Measurements from ENCODE around the gene JPT2.

The JPT2 gene

GRCh38 chr16:1653023-1653422 lies 25.1 kb upstream of the JPT2 start:
- no peak for DNase-seq (ENCODE audit: low spot score)

DNA sequence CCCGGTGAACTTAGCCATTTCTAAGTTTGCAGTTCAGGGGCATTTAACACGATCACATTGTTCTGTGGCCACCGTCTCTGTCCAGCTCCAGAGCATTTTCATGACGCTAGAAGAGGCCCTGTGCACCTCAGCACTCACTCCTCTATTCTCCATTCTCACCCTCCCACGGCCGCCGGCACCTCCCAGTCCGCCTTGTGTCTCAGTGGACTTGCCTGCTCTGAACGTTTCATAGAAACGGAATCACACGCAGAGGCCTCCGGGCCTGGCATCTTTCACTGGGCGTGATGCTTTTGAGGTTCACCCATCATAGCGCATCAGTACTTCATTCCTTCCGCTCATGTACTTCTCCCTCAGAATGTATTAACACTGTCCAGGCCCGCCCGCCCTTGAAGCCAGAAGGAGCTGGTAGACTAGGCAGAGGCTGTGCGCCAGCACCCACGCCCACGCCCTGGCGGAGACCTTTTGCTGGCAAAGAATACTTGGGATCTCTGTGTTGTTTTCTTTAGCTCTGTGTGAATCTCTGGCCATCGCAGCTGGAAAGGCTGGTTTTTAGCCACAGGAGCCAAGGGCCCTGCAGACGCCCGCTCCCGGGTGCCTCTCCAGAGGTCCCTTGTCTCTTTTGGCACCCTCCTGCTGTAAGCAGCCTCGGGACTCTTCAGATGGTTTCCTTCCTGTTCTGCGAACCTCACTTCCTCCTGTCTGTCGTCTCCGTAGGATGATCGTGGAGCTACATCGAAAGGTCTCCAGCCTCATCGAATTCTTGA lies 23.4 kb upstream of the JPT2 start:
- DNase-seq (ENCODE audit: low spot score): no peak

DNA sequence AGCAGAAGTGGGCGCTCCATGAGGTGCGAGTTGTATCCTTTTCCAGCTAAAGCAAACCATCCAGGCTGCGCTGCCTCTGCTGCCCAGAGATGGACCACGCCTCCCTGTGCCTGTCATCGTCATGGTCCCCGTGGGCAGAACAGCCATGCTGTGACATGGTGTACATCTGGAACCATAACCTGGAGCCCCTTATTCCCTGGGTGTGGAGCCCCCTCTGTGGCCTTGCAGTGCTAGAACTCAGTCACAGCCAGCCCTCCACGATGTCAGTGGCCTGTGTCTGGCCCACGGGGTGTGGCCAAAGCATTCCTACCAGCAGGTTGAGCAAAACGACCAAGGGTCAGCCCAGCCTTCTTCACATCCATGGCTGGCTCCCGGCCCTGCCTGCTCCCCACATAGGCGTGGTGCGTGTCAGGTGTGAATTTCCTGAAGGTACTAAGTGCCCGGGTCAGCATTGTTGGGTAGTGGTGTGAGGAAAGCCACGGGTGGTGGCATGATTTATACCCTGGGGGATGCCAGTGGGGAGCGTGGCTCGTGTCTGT lies 22.7 kb upstream of the JPT2 start:
- DNase-seq (ENCODE audit: low spot score): no peak

DNA sequence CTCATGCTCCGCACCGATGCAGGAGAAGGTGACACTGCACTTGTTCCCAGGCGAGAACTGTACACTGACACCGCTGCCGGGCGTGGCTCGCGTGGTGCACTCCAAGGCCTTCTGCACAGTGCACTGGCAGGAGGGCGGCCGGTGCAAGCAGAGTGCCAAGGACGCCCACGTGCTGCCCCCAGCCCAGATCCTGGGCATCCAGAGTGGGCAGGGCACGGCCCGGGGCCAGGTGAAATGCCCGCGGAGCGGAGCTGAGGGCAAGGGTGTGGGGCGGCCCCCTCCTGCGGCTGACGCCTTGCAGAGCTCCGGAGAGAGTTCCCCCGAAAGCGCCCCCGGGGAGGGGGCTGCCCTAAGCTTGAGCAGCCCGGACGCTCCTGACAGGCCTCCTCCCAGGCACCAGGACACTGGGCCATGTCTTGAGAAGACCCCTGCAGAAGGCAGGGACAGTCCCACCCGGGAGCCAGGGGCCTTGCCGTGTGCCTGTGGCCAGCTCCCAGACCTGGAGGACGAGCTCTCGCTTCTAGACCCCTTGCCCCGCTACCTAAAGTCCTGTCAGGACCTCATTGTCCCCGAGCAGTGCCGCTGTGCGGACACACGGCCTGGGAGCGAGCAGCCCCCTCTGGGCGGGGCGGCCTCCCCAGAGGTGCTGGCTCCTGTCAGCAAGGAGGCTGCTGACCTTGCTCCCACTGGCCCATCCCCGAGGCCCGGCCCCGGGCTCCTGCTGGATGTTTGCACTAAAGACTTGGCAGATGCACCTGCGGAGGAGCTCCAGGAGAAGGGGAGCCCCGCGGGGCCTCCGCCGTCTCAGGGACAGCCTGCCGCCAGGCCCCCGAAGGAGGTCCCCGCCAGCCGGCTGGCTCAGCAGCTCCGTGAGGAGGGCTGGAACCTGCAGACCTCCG lies 21.9 kb upstream of the JPT2 start:
- no peak for DNase-seq (ENCODE audit: low spot score)

DNA sequence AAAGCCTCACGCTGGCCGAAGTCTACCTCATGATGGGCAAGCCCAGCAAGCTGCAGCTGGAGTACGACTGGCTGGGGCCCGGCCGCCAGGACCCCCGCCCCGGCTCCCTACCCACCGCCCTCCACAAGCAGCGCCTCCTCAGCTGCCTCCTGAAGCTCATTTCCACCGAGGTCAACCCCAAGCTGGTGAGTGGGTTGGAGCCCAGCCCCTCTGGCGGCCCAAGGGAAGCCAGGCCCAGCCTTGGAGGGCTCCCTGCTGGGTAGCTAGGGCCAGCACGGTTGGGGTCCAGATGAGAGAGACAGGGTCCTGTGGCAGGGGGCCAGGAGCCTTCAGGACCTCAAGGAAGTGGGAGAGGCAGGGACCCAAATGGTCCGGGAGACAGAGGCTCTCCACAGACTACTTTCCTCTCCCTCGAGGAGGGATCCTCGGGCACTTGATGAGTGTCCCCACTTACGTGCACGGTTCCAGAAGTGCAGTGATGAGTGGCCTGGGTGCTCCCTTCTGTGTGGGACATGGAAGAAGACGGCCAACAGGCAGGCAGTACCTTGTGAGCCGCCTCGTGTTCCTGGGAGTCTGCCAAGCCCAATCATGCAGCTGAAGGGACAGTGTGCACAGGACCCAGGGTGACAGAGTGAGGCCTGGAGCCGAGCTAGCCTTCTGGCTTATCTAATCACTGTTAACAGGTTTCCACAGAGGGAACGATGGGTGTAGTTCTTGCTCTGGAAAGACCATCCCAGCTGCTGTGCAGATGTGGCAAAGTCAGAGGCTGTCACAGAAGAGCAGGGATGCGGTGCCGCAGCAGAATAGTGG lies 21.1 kb upstream of the JPT2 start:
- no peak for DNase-seq (ENCODE audit: low spot score)

- DNase-seq (ENCODE audit: low spot score): no peak
These were observed 20.2 kb upstream of the JPT2 start for GRCh38 chr16:1657841-1658240.

GRCh38 chr16:1659031-1659430 lies 19.0 kb upstream of the JPT2 start:
- DNase-seq (ENCODE audit: low spot score): no peak

DNA sequence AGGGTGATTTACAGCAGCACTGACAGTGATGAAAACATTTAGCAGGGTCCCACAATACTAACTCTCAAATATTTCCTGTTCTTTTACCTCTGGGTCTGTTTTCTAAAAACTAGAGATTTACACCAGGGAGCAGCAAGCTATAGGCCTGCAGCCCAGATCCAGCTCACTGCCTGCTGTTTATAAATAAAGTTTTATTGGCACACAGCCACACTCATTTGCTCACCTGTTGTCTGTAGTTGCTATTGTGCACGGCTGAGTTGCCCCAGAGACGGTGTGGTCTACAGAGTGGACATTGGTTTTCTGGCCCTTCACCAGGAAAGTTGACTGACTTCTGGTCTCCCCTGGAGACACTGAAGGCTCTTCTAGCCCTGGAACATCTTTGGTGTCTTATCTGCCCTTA lies 16.3 kb upstream of the JPT2 start:
- no peak for DNase-seq (ENCODE audit: low spot score)

DNA sequence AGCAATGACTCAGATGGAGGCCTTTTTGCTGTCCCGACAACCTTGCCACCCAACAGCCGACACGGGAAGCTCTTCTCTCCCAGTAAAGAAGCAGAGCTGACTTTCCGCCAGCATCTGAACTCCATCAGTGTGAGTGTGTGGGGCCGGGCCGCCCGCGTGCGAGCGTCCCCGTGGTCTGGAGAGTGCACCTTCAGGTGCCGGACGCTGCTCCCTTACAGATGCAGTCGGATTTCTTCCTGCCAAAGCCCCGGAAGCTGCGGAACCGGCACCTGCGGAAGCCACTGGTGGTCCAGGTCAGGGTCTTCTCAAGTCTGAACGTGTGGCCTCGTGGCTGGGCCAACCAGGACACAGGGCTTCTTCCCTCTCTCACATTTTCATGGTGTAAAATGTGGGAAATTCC lies 15.5 kb upstream of the JPT2 start:
- no peak for DNase-seq (ENCODE audit: low spot score)

DNA sequence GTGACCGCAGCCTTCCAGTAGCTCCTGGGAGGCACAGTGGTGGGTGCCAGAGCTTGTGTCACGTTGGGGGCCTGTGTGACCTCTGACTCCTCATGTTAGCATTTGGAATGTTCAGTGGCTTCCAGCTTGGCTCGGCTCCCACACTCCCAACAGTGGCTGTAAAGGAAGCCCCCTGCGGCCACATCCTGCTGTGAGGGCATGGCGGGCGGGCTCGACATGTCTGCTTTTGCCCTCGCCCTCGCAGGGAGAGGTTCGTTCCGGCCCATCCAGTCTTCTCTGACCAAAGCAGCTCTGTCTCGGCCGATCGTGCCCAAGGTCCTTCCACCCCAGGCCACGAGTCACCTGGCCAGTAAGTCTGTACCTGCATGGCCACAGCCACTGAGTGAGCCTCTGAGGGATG lies 12.2 kb upstream of the JPT2 start:
- DNase-seq (ENCODE audit: low spot score): no peak

- DNase-seq (ENCODE audit: low spot score): no peak
These were observed 11.8 kb upstream of the JPT2 start for GRCh38 chr16:1666316-1666715.

DNA sequence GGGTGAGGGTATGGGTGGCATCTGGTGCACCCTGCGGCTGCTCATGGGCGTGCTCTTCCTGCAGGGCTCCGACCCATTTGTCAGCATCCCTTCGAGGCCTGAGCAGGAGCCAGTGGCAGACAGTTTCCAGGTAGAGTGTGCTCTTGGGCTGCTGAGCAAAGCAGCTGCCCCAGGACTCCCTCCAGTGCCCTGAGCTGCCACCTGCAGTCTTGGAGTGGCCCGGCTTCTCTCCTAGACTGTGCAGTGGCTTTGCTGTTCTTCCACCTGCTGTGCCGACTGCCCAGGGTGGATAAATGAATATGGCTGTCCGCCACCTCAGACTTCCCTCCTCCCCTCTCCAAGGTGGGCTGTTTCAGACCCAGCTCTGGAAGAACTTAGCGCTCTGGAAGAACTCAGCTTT lies 10.8 kb upstream of the JPT2 start:
- no peak for DNase-seq (ENCODE audit: low spot score)

DNA sequence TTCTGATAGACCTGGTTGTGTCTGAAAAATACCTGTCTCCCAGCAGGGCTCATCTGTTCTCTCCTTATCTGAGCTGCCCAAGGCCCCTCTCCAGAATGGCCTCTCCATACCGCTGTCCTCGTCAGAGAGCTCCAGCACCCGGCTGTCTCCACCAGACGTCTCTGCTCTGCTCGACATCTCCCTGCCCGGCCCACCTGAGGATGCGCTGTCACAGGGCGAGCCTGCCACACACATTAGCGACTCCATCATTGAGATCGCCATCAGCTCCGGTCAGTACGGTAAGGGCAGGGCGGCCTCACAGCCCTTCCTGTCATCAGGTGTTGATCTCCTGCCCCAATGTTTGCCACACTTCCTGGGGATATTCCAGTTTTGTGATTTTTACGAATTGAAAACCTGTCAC lies 10.2 kb upstream of the JPT2 start:
- DNase-seq (ENCODE audit: low spot score): no peak

GRCh38 chr16:1668612-1669319 lies 9.3 kb upstream of the JPT2 start:
- DNase-seq (ENCODE audit: low spot score): no peak

DNA sequence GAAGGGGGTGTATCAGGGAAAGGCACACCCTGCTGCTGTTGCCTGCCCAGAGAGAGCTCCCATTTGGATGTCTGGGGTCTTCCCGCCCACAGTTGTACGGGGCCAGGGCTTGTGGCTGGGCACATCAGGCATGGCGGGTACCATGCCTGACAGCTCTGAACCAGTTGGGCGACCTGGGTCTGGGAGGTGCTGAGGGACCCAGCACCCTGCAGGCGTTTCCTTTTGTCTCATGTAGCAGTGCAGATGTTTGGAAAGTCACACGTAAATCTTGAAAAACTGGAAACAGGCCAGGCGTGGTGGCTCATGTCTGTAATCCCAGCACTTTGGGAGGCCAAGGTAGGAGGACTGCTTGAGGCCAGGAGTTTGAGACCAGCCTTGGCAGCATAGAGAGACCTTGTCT lies 8.4 kb upstream of the JPT2 start:
- DNase-seq (ENCODE audit: low spot score): no peak

DNA sequence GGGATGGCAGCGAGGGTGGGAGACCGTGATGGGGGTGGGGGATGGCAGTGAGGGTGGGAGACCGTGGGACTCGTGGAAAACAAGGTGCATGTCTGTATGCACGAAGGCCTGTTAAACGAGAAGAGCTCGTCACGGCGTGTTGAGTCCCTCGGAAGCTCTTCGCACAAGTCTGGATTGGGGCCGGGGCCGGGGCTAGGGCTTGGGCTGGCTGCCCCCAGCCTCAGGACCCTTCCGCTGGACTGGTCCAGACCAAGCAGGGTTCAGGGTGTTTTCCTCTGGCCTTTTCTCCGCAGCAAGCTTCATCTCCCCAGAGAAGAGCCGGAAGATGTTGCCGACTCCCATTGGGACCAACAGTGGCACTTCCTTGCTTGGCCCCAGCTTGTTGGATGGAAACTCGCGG lies 7.7 kb upstream of the JPT2 start:
- no peak for DNase-seq (ENCODE audit: low spot score)

GRCh38 chr16:1670866-1671265 lies 7.2 kb upstream of the JPT2 start:
- DNase-seq (ENCODE audit: low spot score): no peak

GRCh38 chr16:1673424-1674151 lies 4.5 kb upstream of the JPT2 start:
- DNase-seq (ENCODE audit: low spot score): no peak

- no peak for DNase-seq (ENCODE audit: low spot score)
These were observed 3.8 kb upstream of the JPT2 start for GRCh38 chr16:1674306-1674705.

- no peak for DNase-seq (ENCODE audit: low spot score)
These were observed 3.1 kb upstream of the JPT2 start for GRCh38 chr16:1674751-1675664.

Data from NAMALWA (cell line).